SK-N-SH (cell line): ENCODE results near the gene ELMO1. TPM values are rescaled to one million over a fixed set of nuclear protein-coding genes. Genes with fewer than 3 reads are reported as not detected.

ENCODE experiments used
- CTCF ChIA-PET: fragments of 300-600, 350-600 bp; formaldehyde crosslinking; extraction: SDS; loops from one replicate; lab custom pipeline; 2021; lab: Yijun Ruan, JAX
- POLR2A ChIA-PET: fragments of 350-600 bp; sonication (Branson Sonifier 250); formaldehyde crosslinking; extraction: SDS; loops from one replicate; lab custom pipeline; 2020; ENCODE audit warnings: antibody characterized with exemption, inconsistent platforms; lab: Yijun Ruan, JAX
- DNase-seq: peaks from one replicate; pipeline ENCODE4 v3.0.0; 2012
- H2AFZ ChIP-seq: fragments of 200-600 bp; sonication (generic); 2 replicates; pipeline ENCODE4 v1.8.1; 2016; ENCODE audit warnings: antibody characterized with exemption, mild to moderate bottlenecking, low read depth
- H3F3A ChIP-seq: fragments of 200-600 bp; sonication (generic); replicated peaks from 2 replicates; pipeline ENCODE3; 2016; ENCODE audit warnings: antibody characterized with exemption, mild to moderate bottlenecking; ENCODE audit not compliant: insufficient read depth
- H3K27ac ChIP-seq, 2 experiments: fragments of 200-500 bp in 1 of 2; fragments of 200-600 bp in 1 of 2; sonication (Bioruptor generic) in 1 of 2; sonication (generic), shearing (Covaris generic) in 1 of 2; 2 replicates each; pipeline versions ENCODE4 v1.5.1 to v1.6.1; 2014 to 2016; ENCODE audit warnings: low read depth in 2 of 2, inconsistent platforms in 1 of 2, low read length in 1 of 2, mild to moderate bottlenecking in 1 of 2, mixed read lengths in 1 of 2
- H3K27me3 ChIP-seq: fragments of 200-600 bp; sonication (generic), shearing (Covaris generic); 2 replicates; pipeline ENCODE4 v1.6.1; 2016; ENCODE audit warnings: mixed run types; ENCODE audit not compliant: insufficient read depth
- H3K36me3 ChIP-seq, 2 experiments: fragments of 200-500 bp in 1 of 2; fragments of 200-600 bp in 1 of 2; sonication (Bioruptor generic) in 1 of 2; sonication (generic) in 1 of 2; replicated peaks in 1 of 2; 2 replicates each; pipeline versions ENCODE3 to v1.5.1; 2014 to 2016; ENCODE audit warnings: low read length in 1 of 2, mild to moderate bottlenecking in 1 of 2; ENCODE audit not compliant: insufficient read depth in 2 of 2, control insufficient read depth in 1 of 2
- H3K4me1 ChIP-seq, 2 experiments: fragments of 200-500 bp in 1 of 2; fragments of 200-600 bp in 1 of 2; sonication (Bioruptor generic) in 1 of 2; sonication (generic), shearing (Covaris generic) in 1 of 2; 2 replicates each; pipeline versions ENCODE4 v1.5.1 to v1.6.1; 2014 to 2016; ENCODE audit warnings: low read depth in 1 of 2, low read length in 1 of 2, mixed run types in 1 of 2; ENCODE audit not compliant: insufficient read depth in 2 of 2, control insufficient read depth in 1 of 2
- H3K4me2 ChIP-seq: fragments of 200-600 bp; sonication (generic), shearing (Covaris generic); 2 replicates; pipeline ENCODE4 v1.6.1; 2017; ENCODE audit warnings: mixed run types
- H3K4me3 ChIP-seq, 2 experiments: fragments of 200-500 bp in 1 of 2; fragments of 200-600 bp in 1 of 2; sonication (Bioruptor generic) in 1 of 2; sonication (generic), shearing (Covaris generic) in 1 of 2; 2 replicates each; pipeline versions ENCODE4 v1.5.1 to v1.8.1; 2014 to 2016; ENCODE audit warnings: low read depth in 2 of 2, inconsistent platforms in 1 of 2, low read length in 1 of 2, mild to moderate bottlenecking in 1 of 2, mixed read lengths in 1 of 2, moderate library complexity in 1 of 2
- H3K79me2 ChIP-seq: fragments of 200-600 bp; sonication (generic); 2 replicates; pipeline ENCODE4 v1.8.1; 2017; ENCODE audit warnings: mild to moderate bottlenecking; ENCODE audit not compliant: insufficient read depth
- H3K9ac ChIP-seq: fragments of 200-600 bp; sonication (generic); 2 replicates; pipeline ENCODE4 v1.6.1; 2017; ENCODE audit warnings: mixed run types
- H3K9me2 ChIP-seq: fragments of 200-600 bp; sonication (generic); 2 replicates; pipeline ENCODE4 v1.6.1; 2017; ENCODE audit warnings: mixed run types
- H3K9me3 ChIP-seq: fragments of 200-600 bp; sonication (generic); 2 replicates; pipeline ENCODE4 v1.6.1; 2017; ENCODE audit warnings: mixed run types, mild to moderate bottlenecking, moderate library complexity
- H4K20me1 ChIP-seq: fragments of 200-600 bp; sonication (generic); 2 replicates; pipeline ENCODE4 v1.6.1; 2017; ENCODE audit warnings: mild to moderate bottlenecking, mixed run types; ENCODE audit not compliant: insufficient read depth
- CHD2 ChIP-seq: fragments of 150-350 bp; IDR thresholded peaks from 2 replicates; pipeline ENCODE4 v1.6.1; 2018; ENCODE audit warnings: low read length; ENCODE audit not compliant: partially characterized antibody
- ELF1 ChIP-seq: IDR thresholded peaks from 2 replicates; pipeline ENCODE4 v1.4.0; 2012
- FOXJ3 ChIP-seq: sonication (generic); formaldehyde crosslinking; IDR thresholded peaks from 2 replicates; pipeline ENCODE4 v1.5.1; 2020; ENCODE audit warnings: mild to moderate bottlenecking, missing genetic modification reagents
- FOXM1 ChIP-seq: IDR thresholded peaks from 2 replicates; pipeline ENCODE4 v1.4.0; 2012; ENCODE audit warnings: low read depth, mild to moderate bottlenecking
- GABPA ChIP-seq: IDR thresholded peaks from 2 replicates; pipeline ENCODE4 v1.4.0; 2012; ENCODE audit warnings: low read depth, mild to moderate bottlenecking
- MXI1 ChIP-seq: IDR thresholded peaks from 2 replicates; pipeline ENCODE4 v1.6.1; 2012; ENCODE audit warnings: mild to moderate bottlenecking, low read depth, low read length, improper control_type of control experiment
- NFIC ChIP-seq: IDR thresholded peaks from 2 replicates; pipeline ENCODE4 v1.4.0; 2012; ENCODE audit warnings: borderline replicate concordance
- PBX3 ChIP-seq: IDR thresholded peaks from 2 replicates; pipeline ENCODE4; 2012
- POLR2AphosphoS5 ChIP-seq: IDR thresholded peaks from 2 replicates; pipeline ENCODE4 v1.6.1; 2012; ENCODE audit warnings: low read depth, low read length
- RCOR1 ChIP-seq: fragments of 150-350 bp; IDR thresholded peaks from 2 replicates; pipeline ENCODE4 v1.6.1; 2017; ENCODE audit warnings: antibody characterized with exemption, low read length
- SIN3A ChIP-seq: IDR thresholded peaks from 2 replicates; pipeline ENCODE4 v1.6.1; 2012; ENCODE audit warnings: low read depth, mild to moderate bottlenecking, low read length, moderate library complexity, borderline replicate concordance
- TCF12 ChIP-seq: IDR thresholded peaks from 2 replicates; pipeline ENCODE4 v1.4.0; 2012
- TEAD4 ChIP-seq: IDR thresholded peaks from 2 replicates; pipeline ENCODE4 v1.4.0; 2012; ENCODE audit warnings: mild to moderate bottlenecking, borderline replicate concordance; ENCODE audit not compliant: insufficient read depth
- USF1 ChIP-seq: IDR thresholded peaks from 2 replicates; pipeline ENCODE4 v1.4.0; 2012; ENCODE audit warnings: low read depth, borderline replicate concordance
- YY1 ChIP-seq: IDR thresholded peaks from 2 replicates; pipeline ENCODE4 v1.4.0; 2012; ENCODE audit warnings: low read depth, mild to moderate bottlenecking
- ZBTB33 ChIP-seq: IDR thresholded peaks from 2 replicates; pipeline ENCODE4 v1.4.0; 2012; ENCODE audit warnings: low read depth, borderline replicate concordance
- WGBS: methylation state at CpG from one replicate; pipeline ENCODE4 v1.1.6; 2017; ENCODE audit warnings: low lambda C conversion rate; 5-methylcytosine and 5-hydroxymethylcytosine counted together
- polyA plus RNA-seq, 3 experiments: library from polyadenylated mRNA; depleted of rRNA; stranded (reverse); fragments of >200 nt; gene quantifications; 2 replicates each; pipeline ENCODE4 v1.2.3, GENCODE V29; 2012
- TF ChIP-seq, protein P1 (sequence below): IDR thresholded peaks from 2 replicates; pipeline ENCODE4 v1.6.1; 2012; ENCODE audit warnings: mild to moderate bottlenecking, low read depth, low read length, moderate library complexity

The ELMO1 gene
- polyA plus RNA-seq, 1 of the 3 experiments (the other 2 are of a cell fraction), result 0.64 TPM

- Histone ChIP-seq H3K4me1 (peaks cover 0 to 10% of the 10 kb centered on the region in 2 experiments; a peak in 2 of 4 replicates), H3K9me3 (peaks cover 10% of the 10 kb centered on the region; the same call in 1 of the 2 replicates), H3K79me2 (no peaks in the 10 kb centered on the region), H3K4me3 (no peak overlapping the region), H2AFZ (no peak overlapping the region), H3K36me3 (no peaks in the 10 kb centered on the region), H3K4me2 (no peak overlapping the region), H3K9me2 (no peaks in the 10 kb centered on the region; the same call in 1 of the 2 replicates), H4K20me1 (no peaks in the 10 kb centered on the region), H3K27me3 (no peaks in the 10 kb centered on the region), H3F3A (no peaks in the 10 kb centered on the region), H3K9ac (no peak overlapping the region), H3K27ac (no peak overlapping the region)
- no peak for TF ChIP-seq MXI1
- no peak for TF ChIP-seq USF1
- TF ChIP-seq FOXM1, result no peak
- TF ChIP-seq GABPA, result no peak
- no peak for TF ChIP-seq PBX3
- TF ChIP-seq, protein P1, sequence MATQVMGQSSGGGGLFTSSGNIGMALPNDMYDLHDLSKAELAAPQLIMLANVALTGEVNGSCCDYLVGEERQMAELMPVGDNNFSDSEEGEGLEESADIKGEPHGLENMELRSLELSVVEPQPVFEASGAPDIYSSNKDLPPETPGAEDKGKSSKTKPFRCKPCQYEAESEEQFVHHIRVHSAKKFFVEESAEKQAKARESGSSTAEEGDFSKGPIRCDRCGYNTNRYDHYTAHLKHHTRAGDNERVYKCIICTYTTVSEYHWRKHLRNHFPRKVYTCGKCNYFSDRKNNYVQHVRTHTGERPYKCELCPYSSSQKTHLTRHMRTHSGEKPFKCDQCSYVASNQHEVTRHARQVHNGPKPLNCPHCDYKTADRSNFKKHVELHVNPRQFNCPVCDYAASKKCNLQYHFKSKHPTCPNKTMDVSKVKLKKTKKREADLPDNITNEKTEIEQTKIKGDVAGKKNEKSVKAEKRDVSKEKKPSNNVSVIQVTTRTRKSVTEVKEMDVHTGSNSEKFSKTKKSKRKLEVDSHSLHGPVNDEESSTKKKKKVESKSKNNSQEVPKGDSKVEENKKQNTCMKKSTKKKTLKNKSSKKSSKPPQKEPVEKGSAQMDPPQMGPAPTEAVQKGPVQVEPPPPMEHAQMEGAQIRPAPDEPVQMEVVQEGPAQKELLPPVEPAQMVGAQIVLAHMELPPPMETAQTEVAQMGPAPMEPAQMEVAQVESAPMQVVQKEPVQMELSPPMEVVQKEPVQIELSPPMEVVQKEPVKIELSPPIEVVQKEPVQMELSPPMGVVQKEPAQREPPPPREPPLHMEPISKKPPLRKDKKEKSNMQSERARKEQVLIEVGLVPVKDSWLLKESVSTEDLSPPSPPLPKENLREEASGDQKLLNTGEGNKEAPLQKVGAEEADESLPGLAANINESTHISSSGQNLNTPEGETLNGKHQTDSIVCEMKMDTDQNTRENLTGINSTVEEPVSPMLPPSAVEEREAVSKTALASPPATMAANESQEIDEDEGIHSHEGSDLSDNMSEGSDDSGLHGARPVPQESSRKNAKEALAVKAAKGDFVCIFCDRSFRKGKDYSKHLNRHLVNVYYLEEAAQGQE, result no peak
- no peak for TF ChIP-seq TCF12
- no peak for TF ChIP-seq TEAD4
- TF ChIP-seq RCOR1, result no peak
- no peak for TF ChIP-seq POLR2AphosphoS5
- no peak for TF ChIP-seq CHD2
- no peak for TF ChIP-seq FOXJ3 (CRISPR knock-in tag)
- no peak for TF ChIP-seq YY1
- ChIA-PET CTCF (interaction anchor here (0.9 to 3.8 kb wide), 6 partner anchors 12 to 356 kb away, joined by 3 to 25 read pairs (median 4); no protein-coding TSS in a partner anchor), POLR2A (no interaction called here)
- 20% methylated on average over 1 of the region's 1 CpG for WGBS
- DNase-seq, result no peak
Observed at GRCh38 chr7:37476428-37476827, 27.8 kb upstream of the ELMO1 start.

DNA sequence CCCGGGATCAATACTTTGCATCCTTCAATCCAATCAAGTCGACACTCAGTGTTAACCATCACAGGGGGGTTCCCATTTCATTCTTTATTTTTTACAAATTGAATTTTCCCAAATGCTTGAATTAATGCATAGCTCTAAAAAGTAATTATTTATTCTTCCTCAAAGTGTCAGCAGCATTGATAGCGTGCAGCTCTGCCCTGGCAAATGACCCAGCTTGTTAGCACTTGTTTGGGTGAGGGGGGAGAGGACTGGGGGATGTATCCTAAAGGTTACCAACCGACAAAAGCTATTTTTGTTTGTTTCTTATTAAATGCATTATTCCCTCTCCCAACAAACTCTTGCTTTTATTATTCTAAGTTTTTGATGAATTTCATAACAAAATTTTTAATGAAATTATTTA lies 27.0 kb upstream of the ELMO1 start:
- Histone ChIP-seq H2AFZ (no peak overlapping the region), H4K20me1 (no peaks in the 10 kb centered on the region), H3K27ac (no peak overlapping the region), H3K36me3 (no peaks in the 10 kb centered on the region), H3K79me2 (no peaks in the 10 kb centered on the region), H3K4me2 (no peak overlapping the region), H3K4me3 (no peak overlapping the region), H3K9ac (no peak overlapping the region), H3F3A (no peaks in the 10 kb centered on the region), H3K9me2 (no peaks in the 10 kb centered on the region; the same call in 1 of the 2 replicates), H3K27me3 (no peaks in the 10 kb centered on the region), H3K4me1 (peaks cover 0 to 10% of the 10 kb centered on the region in 2 experiments; a peak in 2 of 4 replicates), H3K9me3 (peaks cover 10% of the 10 kb centered on the region; the same call in 1 of the 2 replicates)
- POLR2A ChIA-PET, result no interaction called here
- no peak for TF ChIP-seq ELF1
- no peak for TF ChIP-seq SIN3A
- no peak for TF ChIP-seq ZBTB33
- TF ChIP-seq NFIC, result no peak
- DNase-seq, result no peak
- CTCF ChIA-PET, result interaction anchor here (0.9 to 3.8 kb wide), 8 partner anchors 12 to 274 kb away, joined by 3 to 25 read pairs (median 4); no protein-coding TSS in a partner anchor
- 26% methylated on average over 4 of the region's 4 CpGs for WGBS
